Astrocyte of the spinal cord (primary cell): Measurements from ENCODE around the gene AKR1B1.
A peak's percentile ranks its signal among the peaks of the same experiment; 100 is the strongest.

Experiments used
- DNase-seq: peaks from one replicate; pipeline ENCODE4 v3.0.0; 2011; ENCODE audit warnings: low read depth, low spot score
- H3K4me3 ChIP-seq: 2 replicates; pipeline ENCODE4 v1.5.1; 2011; ENCODE audit warnings: low read depth, mild to moderate bottlenecking, low read length, moderate library complexity
- in situ Hi-C: cut with HindIII; loops from 2 replicates; pipeline ENCODE4 v1.10.0; 2017; ENCODE audit warnings: low sequenced_read_pairs
- TF ChIP-seq, protein P1 (sequence below): IDR thresholded peaks from 2 replicates; pipeline ENCODE4 v1.5.1; 2012; ENCODE audit warnings: low read depth, mild to moderate bottlenecking, low read length, inconsistent platforms

AKR1B1 gene

GRCh38 chr7:134443396-134444070 lies 15.4 kb downstream of the AKR1B1 start:
- DNase-seq: no peak
- in situ Hi-C loops: no loop called here
- TF ChIP-seq, protein P1, sequence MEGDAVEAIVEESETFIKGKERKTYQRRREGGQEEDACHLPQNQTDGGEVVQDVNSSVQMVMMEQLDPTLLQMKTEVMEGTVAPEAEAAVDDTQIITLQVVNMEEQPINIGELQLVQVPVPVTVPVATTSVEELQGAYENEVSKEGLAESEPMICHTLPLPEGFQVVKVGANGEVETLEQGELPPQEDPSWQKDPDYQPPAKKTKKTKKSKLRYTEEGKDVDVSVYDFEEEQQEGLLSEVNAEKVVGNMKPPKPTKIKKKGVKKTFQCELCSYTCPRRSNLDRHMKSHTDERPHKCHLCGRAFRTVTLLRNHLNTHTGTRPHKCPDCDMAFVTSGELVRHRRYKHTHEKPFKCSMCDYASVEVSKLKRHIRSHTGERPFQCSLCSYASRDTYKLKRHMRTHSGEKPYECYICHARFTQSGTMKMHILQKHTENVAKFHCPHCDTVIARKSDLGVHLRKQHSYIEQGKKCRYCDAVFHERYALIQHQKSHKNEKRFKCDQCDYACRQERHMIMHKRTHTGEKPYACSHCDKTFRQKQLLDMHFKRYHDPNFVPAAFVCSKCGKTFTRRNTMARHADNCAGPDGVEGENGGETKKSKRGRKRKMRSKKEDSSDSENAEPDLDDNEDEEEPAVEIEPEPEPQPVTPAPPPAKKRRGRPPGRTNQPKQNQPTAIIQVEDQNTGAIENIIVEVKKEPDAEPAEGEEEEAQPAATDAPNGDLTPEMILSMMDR: no peak
- no peak overlapping the region for H3K4me3 ChIP-seq

DNA sequence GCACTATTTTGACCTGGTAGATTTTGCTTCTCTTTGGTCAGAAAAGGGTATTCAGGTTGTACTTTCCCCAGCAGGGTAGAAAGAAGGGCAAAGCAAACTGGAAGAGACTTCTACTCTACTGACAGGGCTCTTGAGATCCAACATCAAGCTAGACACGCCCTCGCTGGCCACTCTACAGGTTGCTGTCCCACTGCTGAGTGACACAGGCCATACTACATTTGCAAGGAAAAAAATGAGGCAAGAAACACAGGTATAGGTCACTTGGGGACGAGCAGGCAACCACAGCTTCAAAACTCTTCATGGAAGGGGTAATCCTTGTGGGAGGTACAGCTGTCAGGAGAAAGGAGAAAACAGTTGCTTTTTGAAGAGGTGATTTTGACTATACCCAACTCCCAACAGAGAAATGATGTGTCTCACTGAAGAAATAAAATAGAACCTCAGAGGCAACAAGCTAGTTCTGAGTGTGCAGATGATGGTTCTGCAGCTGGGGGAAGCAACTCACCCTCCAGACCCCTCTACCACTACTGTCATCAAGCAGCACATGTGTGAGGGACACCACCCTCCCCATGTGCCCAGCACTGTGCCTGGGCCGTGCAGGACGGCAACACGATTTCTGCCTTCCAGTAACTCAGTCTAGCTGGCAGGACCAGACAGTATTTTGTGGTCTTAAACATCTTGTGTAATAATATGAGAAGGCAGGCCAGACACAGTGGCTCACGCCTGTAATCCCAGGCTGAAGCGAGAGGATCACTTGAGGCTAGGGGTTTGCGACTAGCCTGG lies 16.3 kb downstream of the AKR1B1 start:
- no peak overlapping the region for H3K4me3 ChIP-seq
- DNase-seq: no peak
- TF ChIP-seq, protein P1: no peak
- in situ Hi-C loops: no loop called here

DNA sequence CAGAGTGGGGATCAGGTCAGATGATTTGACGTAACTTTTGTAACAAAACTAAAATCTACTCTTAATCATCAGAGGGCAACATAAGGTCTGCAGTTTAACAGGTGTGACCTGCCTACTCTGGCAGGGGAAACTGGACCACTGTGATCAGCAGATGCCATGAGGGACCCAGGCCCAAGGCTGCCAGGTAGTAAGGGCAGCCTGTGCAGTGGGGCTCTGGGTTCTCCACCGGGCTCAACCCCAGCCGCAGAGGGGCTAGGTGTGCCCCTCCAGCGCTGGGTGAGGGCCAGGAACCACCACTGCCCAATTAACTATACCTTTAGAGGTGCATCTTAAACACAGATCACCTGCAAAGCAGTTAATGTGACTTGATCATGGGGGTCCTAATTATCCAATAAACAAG lies 17.6 kb downstream of the AKR1B1 start:
- TF ChIP-seq, protein P1: no peak
- no peak overlapping the region for H3K4me3 ChIP-seq
- no peak for DNase-seq
- in situ Hi-C loops: no loop called here

- in situ Hi-C loops: no loop called here
- no peak overlapping the region for H3K4me3 ChIP-seq
- DNase-seq: no peak
- TF ChIP-seq, protein P1: no peak
Observed at GRCh38 chr7:134440476-134440875, 18.4 kb downstream of the AKR1B1 start.

GRCh38 chr7:134440067-134440466 lies 18.8 kb downstream of the AKR1B1 start:
- H3K4me3 ChIP-seq: no peak overlapping the region
- TF ChIP-seq, protein P1: no peak
- in situ Hi-C loops: no loop called here
- no peak for DNase-seq

DNA sequence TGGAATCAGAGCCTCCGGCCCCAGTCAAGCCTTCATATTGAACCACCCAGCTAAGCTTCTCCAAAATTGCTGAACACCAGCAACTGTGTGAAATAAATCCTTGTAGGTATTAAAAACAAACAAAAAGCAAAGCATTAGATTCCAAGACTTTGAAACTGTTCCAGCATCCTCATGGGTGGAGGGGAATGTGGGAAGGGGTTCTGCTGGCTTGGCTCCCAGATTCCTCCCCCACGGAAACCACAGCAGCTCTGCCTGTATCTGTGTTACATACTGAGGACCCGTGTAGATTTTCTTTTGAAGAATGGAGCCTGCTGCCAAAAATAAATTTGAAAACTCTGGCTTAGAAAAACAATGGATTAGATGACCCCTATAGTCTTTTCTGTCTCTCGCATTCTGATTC lies 20.0 kb downstream of the AKR1B1 start:
- in situ Hi-C loops: no loop called here
- no peak overlapping the region for H3K4me3 ChIP-seq
- TF ChIP-seq, protein P1: no peak
- peak; percentile 23 for DNase-seq
